Measurements from ENCODE around the gene TPPP2.
A peak's percentile ranks its signal among the peaks of the same experiment; 100 is the strongest.

Gene TPPP2

DNA sequence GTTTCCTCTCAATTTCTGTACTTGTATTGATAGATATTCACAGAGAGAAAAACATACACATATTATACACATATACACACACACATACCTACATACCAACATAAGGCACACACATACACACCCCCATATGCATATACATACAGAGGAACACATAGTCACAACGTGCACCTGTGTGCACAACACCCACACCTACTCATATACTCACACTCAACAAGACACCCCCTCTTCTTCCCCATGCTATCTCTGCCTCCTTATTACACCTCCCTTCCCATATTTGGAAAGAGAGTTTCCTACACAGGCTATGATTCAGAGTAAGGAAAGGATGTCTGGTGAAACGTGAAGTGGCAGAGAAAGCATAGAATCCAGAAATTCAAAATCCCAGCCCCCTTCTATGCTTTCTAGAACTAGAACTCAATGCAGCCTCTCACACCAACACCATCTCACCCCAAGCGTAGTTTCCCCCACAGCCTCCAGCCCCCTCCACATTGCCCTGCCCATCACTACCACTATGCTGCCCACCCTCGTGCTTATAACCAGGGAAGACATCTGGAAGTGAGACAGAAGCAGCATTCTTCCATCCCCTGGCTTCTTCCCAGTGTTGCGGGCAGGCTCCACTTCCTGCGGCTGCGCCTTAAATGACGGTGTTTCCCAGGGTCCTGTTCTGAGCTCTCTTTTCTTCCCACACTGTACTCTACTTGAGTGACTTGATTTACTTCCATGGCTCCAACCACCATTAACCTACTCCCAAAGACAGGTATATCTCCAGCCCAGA, 30.0 kb downstream of the TPPP2 start:
- DNase-seq, result no peak

DNA sequence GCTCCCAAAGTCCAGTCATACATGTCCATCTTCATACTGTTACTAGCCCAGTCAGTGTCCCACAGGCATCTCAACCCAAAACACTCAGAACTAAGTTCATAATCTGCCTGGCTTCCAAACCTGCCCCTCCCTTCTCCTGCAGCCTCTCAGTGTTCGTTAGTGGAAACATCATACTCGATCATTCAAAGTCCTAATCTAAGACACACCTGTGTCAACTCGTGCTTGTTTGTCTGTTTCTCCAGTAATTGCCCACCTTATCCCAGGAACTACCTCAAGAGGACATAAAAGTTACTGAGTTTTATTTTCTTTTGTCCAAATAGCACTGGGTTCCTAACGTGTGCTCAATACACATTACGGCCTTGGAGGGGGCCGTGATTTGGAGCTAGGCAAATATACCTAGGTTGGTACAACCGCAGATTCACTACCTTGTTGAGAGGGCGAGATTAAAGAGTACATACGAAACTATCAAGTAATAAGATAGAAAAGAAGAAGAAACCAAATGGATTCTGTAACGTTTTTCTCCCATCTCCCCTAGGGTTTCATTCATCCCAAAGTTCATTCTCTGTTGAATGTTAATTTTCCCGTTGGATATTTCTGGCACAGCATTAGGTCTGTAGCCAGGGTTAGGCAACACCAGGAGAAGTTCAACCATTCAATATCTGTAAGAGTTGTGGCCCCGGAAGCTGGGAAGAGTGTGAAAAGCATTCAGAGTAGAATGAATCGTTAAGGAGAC, 30.8 kb downstream of the TPPP2 start:
- DNase-seq, result no peak

DNA sequence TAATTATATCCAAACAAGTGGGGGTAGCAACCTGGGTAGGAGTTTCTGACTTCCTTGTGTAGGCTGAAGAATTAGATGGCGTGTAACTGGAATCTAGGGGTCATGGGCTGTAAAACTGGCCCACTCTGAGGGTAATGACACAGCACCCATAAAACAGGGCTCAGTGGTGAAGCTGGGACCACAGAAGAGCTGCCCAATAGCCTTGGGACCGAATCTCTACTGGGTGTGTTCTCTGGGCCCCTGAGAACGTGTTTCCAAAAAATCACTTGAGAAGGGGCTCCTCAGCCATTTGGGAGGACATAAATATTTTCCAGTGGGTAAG, 31.3 kb downstream of the TPPP2 start:
- no peak for DNase-seq

DNA sequence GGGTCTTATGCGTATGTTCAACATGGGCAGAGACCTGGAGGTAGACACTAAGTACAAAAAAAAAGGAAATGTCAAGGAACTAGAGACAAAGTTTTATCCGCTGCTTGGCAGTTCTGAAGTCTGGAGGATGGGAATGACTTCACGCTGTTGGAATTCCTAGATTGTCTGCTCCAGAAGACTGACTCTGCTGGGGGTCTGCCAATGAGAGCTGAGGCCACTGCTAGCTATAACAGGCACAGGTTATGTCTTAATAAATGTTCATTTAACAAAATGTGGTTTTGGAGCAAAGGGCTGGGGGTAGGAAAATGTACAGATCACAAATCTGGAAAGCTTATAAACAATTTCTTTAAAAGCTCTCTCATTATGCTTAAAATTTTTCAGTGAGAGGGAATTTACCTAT, 33.5 kb downstream of the TPPP2 start:
- no peak for DNase-seq

DNA sequence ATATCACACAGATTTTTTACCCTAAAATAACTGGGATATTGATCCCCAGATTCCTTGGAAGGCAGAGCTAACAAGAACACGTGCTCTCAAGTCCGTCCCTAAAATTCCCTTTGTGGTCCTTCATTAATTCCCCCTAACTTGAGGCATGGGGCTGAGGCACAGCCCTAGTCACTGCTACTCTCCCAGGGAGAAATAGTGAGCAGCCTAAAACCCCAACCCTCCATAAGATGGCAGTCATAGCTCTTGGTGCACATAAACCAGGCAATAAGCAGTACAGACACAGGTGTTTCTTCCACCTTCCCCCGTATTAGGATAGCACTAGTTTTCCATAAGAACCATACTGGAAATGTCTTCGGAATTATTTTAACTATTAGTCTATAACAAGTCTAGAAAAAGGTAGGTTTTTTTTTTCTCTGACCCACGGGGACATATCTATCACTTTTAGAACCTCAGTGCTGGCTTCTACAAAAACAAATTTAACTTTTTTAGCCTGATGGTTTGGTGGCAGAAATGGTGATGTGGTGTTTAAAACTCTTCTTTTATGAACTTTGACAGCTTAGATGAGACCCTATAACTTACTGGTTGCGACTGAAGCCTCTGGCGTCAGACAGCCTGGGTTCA, 37.0 kb downstream of the TPPP2 start:
- DNase-seq, result peak; percentile 22

DNA sequence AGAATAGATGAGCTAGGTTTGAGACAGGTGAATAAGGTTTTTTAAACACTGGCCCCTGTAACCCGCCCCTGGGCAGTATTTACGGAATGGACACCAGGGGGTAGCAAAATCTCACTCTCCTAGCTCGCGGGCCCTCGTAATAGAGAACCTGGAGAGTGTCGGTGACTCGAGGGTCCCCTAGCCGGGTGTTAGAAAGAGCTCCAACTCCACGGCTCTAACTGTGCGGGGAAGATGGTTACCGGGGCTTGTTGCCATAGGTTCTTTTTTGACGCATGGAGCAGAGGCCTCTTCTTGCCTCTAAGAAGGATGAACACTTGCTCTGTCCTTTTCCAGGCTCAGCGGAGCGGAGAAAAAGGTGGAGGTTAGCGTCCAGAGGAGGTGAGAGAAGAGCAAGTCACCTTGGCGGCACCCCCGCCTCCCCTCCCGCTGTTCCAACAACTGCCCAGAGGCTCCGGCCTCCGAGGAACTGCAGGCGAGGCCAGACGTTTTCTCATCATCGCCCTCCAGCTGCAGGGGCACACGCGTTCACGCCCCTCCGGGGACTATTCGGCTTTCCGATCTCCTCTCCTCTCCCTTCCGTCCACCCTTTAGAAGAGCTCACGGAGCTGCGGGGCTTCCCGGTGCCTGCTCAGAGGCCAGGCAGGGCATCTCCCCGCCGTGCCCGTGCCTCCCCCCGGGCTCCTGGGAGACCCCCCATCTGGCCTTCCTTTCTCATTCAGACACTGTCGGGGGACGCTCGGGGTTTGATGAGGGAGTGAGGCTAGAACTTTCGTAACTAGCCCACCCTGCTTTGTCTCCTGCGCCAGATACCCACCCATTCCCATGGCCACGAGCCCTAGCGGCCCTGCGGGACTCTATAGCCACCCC, 38.7 kb downstream of the TPPP2 start:
- peak; percentile 65 for DNase-seq

DNA sequence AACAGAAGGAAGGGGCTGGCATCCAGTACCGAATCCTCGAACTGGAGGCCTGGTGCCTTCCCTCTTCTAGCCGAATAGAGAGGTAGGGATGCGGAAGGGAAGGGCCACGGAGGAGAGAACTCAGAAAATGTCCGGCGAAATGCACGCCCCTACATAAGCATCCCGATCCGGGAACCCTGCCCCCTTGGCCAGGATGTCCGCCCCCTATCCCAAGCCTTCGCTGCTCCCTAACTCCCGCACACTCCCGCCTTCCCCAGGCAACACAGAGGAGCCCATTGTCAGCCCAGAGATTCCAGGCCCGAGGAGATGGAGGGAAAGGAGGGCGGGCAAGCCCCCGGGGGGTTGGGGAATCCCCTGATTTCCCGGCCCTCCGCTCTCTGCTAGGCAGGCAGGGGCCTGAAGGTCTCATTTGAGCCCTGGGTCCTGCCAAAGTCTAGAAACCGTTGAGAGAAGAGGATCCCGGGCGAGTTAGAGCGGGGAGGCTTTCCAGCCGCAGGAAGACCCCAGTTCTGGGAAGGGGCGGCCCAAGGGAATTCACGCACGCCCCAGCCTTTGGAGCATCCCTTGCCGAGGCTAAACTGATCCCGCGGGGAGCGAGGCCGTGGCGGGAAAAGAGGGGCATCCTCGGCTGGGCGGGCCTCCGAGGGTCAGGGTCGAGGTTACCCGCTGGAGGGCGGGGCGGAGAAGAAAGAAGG, 39.5 kb downstream of the TPPP2 start:
- peak; percentile 9 for DNase-seq

DNA sequence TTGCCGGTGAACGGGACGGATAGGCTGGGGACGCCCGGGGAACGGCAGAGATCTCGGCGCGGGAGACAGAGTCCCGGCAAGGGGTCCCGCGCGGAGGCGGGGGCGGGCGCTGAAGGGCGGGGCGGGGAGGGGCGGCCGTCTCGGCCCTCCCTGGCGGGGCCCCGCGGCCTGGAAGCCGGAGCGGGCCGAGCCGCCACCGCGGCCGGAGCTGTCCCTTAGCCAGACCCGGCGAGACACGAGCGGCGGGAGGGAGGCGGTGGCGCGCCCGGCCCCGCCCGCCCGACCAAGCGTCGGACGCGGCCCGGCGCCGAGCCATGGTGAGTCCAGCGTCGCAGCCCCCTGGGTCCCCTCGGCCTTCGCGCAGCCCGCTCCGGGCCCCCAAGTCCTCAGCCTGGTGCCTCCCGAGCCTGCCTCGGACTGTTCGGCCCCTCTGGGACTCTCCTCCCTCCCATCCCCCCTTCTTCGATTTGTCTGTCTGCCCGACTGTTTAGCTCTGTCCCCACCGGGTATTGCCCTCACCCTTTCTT, 40.1 kb downstream of the TPPP2 start, which contains the start of gene ARHGEF40:
TSS of gene ARHGEF40 (plus strand) at position 222 of the 527 bp plus-strand sequence. CDS start at position 315, 93 bp downstream.
- no peak for DNase-seq

DNA sequence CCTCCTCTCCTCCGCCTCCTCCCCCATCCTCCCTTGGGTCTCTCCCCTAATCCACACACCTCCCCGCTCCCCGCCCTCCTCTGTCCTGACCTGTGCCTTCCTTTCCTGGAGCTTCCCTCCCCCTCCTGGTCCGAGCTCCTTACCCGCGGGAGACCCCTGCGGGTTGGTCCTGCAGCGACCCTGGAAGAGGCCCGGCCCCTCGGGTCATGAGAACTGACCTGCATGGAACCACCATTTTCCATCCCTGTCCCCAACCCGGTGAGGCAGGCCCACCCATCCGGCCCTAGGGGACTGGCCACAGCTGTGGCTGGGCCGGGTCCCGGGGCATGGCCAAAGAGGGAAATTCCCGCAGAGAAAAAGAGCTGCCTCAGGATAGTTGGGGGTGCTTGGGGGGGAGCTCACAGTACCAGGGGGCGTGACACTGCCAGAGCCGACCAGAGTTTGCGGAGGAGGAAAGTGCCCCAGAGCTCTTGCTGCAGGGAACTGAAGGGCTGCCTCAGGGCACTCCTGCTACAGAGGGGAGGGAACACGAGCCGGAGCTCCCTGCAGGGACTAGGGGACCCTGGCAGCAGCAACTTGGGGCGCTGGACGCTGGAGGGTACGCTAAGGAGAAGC, 40.7 kb downstream of the TPPP2 start:
- DNase-seq, result no peak

DNA sequence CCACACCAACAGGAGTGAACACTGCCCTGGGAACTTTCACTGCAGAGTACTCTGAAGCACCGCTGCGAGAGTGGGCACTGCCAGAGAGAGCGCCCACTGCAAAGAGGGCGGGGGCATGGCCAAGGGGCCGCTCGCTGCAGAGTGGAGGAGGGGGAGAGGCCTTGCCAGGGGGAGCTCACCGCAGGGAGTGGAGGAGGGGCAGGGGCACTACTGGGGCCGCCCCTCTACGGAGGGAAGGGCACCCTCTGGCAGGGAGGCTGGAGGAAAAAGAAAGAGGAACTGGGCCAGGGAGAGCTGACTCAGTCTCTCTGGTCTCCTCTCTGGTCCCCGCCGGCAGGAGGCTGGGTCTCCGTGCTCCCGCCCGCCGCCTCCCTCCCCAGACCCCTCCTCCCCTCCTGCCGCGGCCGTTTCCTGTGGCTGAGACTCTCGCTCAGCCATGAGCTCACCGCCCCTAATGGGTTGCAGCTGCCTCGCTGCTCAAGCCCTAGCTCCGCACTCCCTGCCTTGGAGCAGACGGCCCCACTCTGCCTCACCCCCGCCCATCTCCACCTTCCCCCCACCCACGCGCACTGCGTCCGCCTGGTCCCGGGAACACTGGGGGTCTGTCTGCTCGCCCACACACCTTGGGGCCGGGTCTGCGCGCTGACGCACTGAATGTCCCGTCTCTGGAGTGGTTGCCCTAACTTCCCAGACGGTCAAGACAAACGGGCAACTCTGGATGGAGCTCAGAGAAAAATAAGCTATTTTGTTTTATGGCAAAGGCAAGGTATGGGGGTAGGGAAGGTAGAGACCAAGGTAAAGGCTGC, 41.4 kb downstream of the TPPP2 start:
- peak; percentile 75 for DNase-seq

DNA sequence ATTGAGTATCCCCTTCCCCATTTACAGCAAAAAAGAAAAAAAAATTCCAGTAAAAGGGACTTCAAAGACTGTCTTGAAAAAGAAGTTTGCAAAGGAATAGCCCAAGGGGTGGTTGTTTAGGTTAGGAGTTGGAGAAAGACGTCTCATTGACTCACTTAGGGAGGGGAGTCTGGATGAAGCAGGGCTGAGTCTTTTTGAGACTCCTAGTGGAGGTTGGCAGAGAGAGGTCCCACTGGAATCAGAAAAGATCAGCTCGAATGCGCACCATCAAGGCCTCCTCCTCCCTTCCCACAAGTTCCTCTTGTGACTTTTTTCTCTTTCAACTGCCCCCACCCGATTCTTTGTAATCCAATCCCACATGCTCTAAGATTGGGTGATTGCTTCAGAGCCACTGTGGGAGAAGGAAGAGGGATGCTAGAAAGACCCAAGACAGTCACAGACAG, 42.0 kb downstream of the TPPP2 start:
- no peak for DNase-seq

DNA sequence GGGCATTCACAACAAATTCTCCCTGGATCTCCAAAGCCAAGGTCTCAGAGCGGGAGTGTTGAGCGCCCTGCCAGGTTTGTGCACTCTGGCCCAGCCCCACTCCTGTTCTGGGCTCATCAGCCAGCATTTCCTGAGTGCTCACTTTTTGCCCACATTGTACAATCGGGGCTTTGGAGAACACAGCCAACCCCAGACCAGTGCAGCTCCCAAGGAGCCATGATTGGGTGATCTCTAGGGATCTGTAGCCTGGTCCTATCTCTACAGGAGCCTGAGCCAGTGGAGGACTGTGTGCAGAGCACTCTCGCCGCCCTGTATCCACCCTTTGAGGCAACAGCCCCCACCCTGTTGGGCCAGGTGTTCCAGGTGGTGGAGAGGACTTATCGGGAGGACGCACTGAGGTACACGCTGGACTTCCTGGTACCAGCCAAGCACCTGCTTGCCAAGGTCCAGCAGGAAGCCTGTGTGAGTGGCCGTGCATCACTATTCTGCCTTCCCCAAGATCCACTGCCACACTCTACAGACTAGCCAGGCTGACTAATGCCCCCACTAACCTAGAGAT, 42.8 kb downstream of the TPPP2 start:
- no peak for DNase-seq

DNA sequence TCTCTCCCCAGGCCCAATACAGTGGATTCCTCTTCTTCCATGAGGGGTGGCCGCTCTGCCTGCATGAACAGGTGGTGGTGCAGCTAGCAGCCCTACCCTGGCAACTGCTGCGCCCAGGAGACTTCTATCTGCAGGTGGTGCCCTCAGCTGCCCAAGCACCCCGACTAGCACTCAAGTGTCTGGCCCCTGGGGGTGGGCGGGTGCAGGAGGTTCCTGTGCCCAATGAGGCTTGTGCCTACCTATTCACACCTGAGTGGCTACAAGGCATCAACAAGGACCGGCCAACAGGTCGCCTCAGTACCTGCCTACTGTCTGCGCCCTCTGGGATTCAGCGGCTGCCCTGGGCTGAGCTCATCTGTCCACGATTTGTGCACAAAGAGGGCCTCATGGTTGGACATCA, 43.9 kb downstream of the TPPP2 start:
- DNase-seq, result no peak

DNA sequence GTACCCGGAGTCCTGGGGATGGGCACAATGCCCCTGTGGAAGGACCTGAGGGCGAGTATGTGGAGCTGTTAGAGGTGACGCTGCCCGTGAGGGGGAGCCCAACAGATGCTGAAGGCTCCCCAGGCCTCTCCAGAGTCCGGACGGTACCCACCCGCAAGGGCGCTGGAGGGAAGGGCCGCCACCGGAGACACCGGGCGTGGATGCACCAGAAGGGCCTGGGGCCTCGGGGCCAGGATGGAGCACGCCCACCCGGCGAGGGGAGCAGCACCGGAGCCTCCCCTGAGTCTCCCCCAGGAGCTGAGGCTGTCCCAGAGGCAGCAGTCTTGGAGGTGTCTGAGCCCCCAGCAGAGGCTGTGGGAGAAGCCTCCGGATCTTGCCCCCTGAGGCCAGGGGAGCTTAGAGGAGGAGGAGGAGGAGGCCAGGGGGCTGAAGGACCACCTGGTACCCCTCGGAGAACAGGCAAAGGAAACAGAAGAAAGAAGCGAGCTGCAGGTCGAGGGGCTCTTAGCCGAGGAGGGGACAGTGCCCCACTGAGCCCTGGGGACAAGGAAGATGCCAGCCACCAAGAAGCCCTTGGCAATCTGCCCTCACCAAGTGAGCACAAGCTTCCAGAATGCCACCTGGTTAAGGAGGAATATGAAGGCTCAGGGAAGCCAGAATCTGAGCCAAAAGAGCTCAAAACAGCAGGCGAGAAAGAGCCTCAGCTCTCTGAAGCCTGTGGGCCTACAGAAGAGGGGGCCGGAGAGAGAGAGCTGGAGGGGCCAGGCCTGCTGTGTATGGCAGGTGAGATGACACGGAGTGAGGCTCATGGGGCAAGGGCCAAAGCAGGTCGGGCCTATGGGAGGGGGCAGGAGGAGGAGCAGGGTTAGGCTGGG, 44.6 kb downstream of the TPPP2 start:
- no peak for DNase-seq

DNA sequence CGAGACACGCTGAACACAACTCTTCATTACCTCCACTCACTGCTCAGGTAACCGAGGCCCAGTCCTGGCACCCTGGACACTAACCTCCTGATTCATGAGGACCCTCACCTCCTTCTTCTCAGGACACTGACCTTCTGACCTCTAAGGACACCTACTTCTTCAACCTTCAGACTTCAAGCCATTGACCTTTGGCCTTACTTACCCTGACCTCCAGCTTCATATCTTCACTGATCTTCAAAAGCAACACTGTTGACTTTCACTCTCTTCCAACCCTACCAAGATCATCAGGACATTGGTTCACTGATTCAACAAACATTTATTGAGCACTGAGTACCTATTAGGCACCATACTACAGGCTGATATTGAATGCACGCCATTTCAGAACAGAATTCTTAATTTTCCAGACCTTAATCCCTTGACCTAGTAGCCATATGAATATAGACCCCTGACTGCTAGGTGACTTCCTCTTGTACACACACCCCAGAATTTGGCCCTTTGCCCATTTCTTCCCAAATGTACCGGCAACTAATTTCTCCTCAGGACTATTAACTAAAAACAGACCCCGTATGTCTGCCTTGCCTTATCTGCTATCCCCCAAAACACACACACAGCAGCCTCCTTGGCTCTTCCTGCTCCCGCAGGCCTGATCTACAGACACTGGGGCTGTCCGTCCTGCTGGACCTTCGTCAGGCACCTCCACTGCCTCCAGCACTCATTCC, 45.9 kb downstream of the TPPP2 start:
- no peak for DNase-seq

DNA sequence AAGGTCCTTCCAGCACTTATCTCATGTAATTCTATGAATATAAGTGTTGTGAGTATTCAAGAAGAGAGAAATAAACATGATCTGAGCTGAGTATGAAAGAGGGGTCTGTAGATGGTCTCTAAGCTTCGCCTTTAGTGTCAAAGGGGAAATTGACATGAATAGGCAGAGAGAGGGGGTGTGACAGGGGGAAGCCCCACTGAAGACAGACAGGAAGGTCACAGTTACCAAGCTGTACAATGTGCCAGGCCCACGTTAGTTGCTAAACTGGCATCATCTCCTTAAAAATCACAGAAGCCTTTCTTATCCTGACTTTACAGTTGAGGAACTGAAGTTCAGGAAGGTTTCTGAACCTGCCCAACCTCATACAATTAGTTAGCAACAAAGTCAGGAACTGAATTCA, 47.7 kb downstream of the TPPP2 start:
- no peak for DNase-seq

DNA sequence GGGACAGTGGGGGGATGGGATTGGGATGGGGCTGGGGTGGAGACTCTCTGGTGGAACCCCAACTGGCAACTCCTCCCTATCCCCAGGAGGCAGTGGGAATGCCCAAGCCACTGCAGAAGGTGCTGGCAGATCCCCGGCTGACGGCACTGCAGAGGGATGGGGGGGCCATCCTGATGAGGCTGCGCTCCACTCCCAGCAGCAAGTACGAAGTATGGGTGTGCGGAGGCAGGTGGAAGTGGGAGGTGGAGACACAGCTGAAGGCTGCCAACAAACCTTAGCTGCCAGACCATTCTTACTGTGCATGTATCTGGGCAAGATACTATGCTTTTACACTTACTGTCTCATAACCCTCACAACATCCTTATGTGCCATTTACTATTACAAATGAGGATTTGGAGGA, 48.3 kb downstream of the TPPP2 start:
- DNase-seq, result no peak

DNA sequence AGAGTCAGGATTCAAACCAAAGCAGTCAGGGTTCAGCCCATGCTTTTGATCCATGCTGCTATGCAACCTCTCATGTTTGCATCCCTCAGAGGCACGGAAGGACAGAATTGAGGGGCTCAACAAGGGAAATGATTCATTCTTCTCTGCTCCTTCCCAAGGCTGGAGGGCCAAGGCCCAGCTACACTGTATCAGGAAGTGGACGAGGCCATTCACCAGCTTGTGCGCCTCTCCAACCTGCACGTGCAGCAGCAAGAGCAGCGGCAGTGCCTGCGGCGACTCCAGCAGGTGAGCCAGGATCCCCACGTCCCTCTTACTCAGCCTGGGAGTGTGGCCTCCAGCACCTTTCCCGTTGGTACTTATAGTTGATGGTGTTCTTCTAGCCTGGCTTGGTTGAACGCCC, 48.7 kb downstream of the TPPP2 start:
- no peak for DNase-seq
